Islet precursor cell (in vitro differentiated cells): ENCODE data around the gene SLC5A11.
"Not testable (repeated sequence)": the region's sequence is repeated elsewhere in the genome, so short reads cannot be mapped to it uniquely, and the experiment has no call there.

ENCODE experiments used
- DNase-seq: peaks from one replicate; pipeline ENCODE4 v3.0.0-alpha.2; 2018

SLC5A11 gene

GRCh38 chr16:24834459-24835335, 11.1 kb upstream of the SLC5A11 start:
- DNase-seq: peak; percentile 73

GRCh38 chr16:24836836-24837235, 8.9 kb upstream of the SLC5A11 start:
- DNase-seq: no peak

DNA sequence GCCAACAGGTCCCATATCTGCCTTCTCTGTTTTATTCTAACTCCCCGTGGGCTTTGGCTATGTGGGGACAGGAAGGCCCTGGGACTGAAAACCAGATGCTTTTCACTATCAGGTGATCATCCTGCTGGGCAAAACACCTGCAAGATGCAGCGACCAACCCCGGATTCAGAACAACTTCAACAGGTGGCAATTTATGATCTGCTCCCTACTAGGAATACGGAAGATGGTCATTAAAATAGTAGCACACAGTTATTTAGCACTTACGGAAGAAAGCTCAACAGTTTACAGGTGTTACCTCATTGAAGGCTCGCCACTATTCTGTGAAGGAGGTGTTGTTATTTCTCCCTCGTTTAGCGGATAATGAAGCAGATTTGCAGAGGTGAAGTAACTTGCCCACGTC, 7.8 kb upstream of the SLC5A11 start:
- no peak for DNase-seq

DNA sequence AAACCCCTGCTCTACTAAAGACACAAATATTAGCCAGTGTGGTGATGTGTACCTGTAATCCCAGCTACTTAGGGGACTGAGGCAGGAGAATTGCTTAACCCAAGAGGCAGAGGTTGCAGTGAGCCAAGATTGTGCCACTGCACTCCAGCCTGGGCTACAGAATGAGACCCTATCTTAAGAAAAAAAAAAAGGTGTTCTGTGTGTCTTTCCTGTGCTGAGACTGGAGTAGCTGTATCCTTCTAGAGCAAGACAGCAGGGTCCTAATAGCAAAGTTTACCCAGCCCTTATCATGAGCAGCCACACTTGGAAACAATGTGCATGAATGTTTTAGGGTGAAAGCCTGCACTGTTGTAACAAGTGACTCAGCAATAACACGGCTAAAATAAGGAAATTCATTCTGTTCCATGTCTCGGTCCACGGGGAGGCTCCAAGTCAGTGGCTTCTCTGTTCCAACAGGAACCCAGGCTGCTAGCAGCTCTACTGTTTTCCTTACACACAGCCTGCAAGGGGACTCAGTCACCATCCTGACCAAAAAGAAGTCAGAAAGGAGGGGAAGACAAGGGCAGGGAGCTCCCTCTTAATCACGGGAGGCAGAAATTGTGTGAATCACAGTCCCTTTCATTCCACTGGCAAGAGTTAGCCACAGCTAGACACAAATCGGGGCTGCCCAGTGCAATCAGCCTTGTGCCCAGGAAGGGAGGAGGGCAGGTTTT, 7.1 kb upstream of the SLC5A11 start:
- no peak for DNase-seq

DNA sequence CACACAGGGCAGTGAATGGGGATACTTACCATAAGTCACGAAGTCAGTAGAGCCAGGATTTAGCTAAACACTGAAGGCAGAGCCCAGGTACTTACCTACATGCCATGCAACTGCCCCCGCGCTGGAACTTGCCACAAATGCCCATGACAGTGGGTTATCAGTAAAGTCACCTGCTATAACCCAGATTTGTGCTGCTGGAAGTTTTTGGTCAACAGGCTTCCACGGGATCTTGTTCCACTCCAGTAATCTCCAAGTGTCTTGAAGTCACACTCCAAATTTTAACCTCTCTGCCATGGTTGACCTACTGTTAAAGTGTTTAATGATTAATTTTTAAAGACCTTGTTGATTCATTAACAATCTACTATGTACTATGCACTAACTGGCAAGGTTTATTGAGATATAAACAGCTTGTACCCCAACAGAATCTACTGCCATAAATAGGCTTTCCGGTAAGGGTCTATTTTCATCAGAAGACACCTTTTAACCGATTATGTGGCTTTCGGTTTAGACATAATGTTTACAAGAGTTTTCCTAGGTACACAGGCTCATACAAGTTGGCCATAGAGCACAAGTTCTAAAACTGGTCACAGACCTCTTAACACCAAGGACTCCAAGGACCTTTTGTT, 6.3 kb upstream of the SLC5A11 start:
- no peak for DNase-seq

GRCh38 chr16:24841291-24841690, 4.5 kb upstream of the SLC5A11 start:
- DNase-seq: no peak

- peak; percentile 84 for DNase-seq
These were observed 1.4 kb upstream of the SLC5A11 start for GRCh38 chr16:24844101-24845030.

- DNase-seq: not testable (repeated sequence)
These were observed 765 bp upstream of the SLC5A11 start for GRCh38 chr16:24845031-24845365.

DNA sequence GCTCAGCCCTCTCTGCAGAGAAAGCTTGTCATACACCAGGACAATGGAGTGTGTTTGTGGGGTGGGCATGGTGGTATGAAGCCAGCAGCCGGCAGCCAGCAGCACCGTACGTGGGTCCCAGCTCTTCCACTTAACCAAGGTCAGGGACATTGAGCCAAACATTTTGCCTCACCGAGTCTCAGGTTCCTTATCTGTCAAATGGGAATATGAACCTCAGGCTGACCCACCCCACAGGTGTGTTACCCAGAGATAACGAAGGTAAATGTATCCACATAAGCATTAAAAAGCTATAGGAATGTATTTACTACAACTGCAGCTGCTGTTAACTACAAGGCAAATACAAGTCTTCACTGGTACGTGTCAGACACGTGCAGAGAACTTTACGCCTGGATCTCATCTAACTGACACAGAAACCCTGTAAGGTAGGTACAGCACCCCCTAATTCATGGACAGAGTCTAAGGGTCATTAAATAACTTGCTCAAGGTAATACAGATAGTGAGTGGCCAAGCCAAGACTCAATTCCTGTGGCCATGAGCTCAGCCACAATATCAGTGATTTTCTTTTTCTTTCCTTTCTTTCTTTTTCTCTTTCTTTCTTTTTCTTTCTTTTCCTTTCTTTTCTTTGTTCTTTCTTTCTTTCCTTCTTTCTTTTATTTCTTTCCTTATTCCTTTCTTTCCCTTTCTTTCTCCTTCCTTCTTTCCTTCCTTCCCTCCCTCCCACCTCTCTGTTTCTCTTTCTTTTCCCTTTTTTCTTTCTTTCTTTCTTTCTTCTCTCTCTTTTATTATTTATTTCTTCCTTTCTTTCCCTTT, 990 bp downstream of the SLC5A11 start:
- no peak for DNase-seq

- DNase-seq: no peak
These were observed 1.5 kb downstream of the SLC5A11 start for GRCh38 chr16:24847358-24847664.

- no peak for DNase-seq
These were observed 2.3 kb downstream of the SLC5A11 start for GRCh38 chr16:24848065-24848464.

DNA sequence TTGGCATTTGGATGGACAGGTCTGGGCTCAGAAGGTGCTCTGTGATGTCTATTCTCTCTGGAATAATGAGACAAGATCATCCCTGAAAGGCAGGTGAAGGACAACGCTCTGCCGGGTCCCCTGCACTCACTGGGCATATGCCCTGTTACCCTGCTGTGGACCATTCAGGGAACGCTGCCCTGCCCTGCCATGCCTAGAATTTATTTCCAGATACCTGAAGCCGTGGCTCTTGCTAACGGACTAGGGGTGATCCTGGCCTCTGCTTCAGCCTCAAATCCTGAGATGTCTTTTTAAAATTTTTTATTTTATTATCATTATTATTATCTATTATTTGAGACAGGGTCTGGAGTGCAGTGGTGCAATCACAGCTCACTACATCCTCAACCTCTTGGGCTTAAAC, 3.9 kb downstream of the SLC5A11 start:
- DNase-seq: no peak

DNA sequence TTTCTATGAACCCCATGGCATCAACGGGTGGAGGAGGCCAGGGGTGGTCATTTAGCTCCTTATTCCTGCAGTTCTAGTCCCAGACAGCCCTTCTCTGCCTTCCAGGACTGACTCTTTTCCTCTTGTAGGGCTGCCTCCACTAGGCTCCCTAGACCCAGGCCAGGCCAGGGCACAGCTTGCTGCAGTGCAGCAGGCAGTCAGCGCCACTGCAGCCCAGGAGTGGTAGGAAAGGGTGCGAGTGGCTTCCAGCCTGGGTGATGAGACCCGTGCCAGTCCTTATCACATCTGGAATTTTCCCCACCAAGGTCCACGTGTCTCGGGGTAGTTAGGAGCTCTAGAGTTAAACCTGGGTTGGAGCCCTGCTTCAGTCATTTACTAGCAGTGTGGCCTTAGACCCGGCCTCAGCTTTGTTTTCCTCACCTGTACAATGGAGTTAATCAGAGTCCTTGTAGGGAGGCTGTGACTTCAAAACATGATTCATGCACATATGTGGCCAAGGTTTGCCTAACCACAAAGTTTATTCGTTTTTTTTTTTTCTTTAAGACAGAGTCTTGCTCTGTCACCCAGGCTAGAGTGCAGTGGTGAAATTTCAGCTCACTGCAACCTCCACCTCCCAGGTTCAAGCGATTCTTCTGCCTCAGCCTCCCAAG, 4.7 kb downstream of the SLC5A11 start:
- DNase-seq: no peak

- DNase-seq: no peak
These were observed 5.9 kb downstream of the SLC5A11 start for GRCh38 chr16:24851700-24852099.

GRCh38 chr16:24852281-24852721, 6.5 kb downstream of the SLC5A11 start:
- DNase-seq: no peak

DNA sequence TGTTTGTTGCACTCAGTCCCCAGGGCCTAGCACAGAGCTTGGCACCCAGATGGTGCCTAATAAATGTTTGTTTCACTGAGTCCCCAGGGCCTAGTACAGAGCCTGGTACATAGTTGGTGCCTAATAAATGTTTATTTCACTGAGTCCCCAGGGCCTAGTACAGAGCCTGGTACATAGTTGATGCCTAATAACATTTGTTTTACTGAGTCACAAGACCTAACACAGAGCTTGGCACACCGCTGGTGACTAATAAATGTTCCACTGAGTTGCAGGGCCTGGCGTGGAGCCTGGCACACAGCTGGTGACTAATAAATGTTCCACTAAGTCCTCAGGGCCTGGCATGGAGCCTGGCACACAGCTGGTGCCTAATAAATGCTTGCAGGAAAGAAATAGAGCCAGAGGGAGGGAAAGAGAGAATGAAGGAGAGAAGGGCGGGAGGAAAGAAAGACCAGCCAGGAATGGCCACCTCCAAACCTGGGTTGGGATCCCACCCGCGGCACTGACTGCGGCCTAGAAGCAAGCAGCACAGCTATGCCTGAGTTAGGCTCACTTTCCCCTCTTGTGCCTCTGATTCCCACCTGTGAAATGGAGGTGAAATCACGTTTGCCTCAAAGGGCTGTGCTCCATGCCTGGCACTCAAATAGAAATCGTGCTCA, 7.5 kb downstream of the SLC5A11 start:
- DNase-seq: no peak

- DNase-seq: no peak
These were observed 8.1 kb downstream of the SLC5A11 start for GRCh38 chr16:24853830-24854229.

DNA sequence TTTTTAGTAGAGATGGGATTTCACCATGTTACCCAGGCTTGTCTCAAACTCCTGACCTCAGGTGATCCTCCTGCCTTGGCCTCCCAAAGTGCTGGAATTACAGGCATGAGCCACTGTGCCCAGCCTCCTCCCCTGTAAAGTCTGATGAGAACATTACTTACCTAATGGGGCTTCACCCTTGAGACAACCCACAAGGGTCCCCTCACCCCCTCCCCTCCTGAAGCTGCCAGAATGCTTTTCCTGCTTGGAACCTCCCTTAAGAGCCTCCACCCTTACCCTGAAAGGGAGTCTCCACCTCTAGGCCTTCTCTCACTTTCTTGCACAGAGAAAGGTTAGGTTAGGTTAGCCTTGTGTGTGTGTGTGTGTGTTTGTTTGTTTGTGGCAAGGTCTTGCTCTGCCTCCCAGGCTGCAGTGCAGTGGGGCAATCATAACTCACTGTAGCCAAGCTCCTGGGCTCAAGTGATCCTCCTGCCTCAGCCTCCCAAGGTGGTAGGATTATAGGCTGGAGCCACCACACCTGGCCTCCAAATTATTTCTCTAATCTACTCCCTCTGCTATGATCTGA, 8.9 kb downstream of the SLC5A11 start:
- no peak for DNase-seq

DNA sequence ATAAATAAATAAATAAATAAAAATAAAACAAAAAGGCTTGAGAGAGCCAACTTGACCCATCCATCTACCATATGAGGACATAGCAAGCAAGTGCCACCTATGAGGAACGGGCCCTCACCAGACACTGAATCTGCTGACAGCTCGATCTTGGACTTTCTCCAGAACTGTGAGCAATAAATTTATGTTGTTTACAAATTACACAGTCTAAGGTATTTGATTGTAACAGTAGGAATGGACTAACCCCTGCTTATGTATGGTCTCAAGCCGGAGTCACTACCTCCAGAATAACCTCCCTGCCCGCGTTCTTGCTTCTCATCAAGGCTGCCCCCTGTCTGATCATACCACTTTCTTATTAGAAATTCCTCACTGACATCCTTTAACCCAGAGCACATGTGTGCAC, 9.9 kb downstream of the SLC5A11 start:
- DNase-seq: no peak

DNA sequence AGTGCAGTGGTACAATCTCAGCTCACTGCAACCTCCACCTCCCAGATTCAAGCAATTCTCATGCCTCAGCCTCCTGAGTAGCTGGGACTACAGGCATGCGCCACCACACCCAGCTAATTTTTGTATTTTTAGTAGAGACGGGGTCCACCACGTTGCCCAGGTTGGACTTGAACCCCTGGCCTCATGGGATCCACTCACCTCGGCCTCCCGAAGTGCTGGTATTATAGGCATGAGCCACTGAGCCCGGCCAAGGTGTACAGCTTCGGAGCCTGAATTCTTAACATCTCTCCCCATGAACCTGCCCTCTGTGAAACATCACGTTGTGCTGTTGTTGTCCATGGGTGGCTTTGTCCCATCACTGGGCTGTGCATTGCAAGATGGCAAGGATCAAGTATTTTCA, 11.1 kb downstream of the SLC5A11 start:
- not testable (repeated sequence) for DNase-seq
